Peyer's patch (tissue), 4 donors: ENCODE measurements around the gene ZFP36L2. TPM values are rescaled to one million over a fixed set of nuclear protein-coding genes. Genes with fewer than 3 reads are reported as not detected.

Source experiments
- DNase-seq, 3 donors: peaks; one replicate each; pipeline ENCODE4 v3.0.0-alpha.2; 2017 to 2019
- H3K27ac ChIP-seq, 4 donors: fragments of 200-600 bp; sonication (generic); one replicate each; pipeline ENCODE4 v1.5.1; 2016 to 2019
- H3K27me3 ChIP-seq, 2 donors: fragments of 200-600 bp; sonication (generic); one replicate each; pipeline ENCODE4 v1.5.1; 2019
- H3K36me3 ChIP-seq, 3 donors: fragments of 200-600 bp; sonication (generic); one replicate each; pipeline ENCODE4 v1.5.1; 2016 to 2019
- H3K4me1 ChIP-seq, 4 donors: fragments of 200-600 bp; sonication (generic); one replicate each; pipeline ENCODE4 v1.5.1; 2016 to 2019
- H3K4me3 ChIP-seq, 4 donors: fragments of 200-600 bp; sonication (generic); 1 replicate in 3 of 4; 2 replicates in 1 of 4; pipeline ENCODE4 v1.5.1; 2016 to 2019; ENCODE audit warnings: mild to moderate bottlenecking in 1 of 4
- H3K9me3 ChIP-seq, 4 donors: fragments of 200-600 bp; sonication (generic); one replicate each; pipeline ENCODE4 v1.5.1; 2016 to 2019; ENCODE audit warnings: mild to moderate bottlenecking in 1 of 4
- POLR2A ChIP-seq, 2 donors: fragments of 450-650 bp; IDR thresholded peaks; one replicate each; pipeline ENCODE4 v1.5.1; 2017; ENCODE audit warnings: antibody characterized with exemption in 2 of 2, mild to moderate bottlenecking in 2 of 2, moderate library complexity in 2 of 2
- total RNA-seq, 4 donors: library from RNA; depleted of rRNA; stranded (reverse); fragments of >200 nt; gene quantifications; one replicate each; pipeline ENCODE4 v1.1.0, GENCODE V29; 2016
- TF ChIP-seq, protein P1 (sequence below), 6 experiments: fragments of 450-650 bp in 4 of 6; fragments of 200-600 bp in 2 of 6; sonication (generic) in 1 of 6; IDR thresholded peaks; one replicate each; pipeline ENCODE4 v1.5.1; 2017 to 2019; ENCODE audit warnings: antibody characterized with exemption in 6 of 6, mild to moderate bottlenecking in 3 of 6, moderate library complexity in 1 of 6

ZFP36L2 gene
- total RNA-seq, 4 donors from 2014 or later: 90.4 to 227 (median 148) TPM

DNA sequence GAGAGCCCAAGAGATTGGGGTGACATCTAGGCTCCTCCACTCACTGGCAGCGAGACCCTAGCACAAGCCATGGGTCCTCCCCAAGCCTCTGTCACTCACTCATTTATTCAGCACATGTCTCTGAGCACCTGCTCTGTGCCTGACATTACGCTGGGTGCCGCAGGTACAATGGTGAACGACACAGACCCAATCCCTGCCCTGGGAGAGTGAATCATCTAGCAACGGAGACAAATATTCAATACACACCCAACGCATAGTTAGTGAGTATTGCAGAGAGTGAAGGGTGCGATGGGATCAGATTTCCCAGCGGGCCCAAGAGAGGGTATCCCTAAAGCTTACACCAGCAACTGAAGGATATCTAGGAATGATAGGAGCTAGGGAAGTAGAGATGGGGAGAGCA, 45.5 kb downstream of the ZFP36L2 start:
- DNase-seq: no peak
- H3K27ac ChIP-seq: peak overlapping the region in 1 of 4 donors; percentile 40
- peaks cover 6 to 42% (median 15%) of the 10 kb centered on the region in 4 donors for H3K4me1 ChIP-seq

DNA sequence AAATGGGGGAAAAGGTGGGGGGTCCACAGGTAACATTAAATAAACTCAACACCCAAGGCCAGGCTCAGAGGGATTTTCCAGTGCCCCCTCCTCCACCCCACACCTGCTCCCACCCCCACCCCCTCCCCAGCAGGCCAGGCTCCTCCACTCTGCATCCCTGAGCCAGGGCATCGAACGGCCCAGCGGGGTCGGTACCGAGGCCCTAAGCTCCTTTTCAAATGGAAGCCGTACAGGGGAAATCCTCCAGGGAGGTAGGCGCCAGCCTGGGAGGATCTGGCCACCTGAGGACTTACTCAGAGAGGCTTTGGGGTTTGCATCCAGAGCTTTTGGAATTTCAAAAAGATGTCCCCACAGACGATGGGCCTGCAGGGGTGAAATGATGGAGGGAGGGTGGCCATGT, 46.5 kb downstream of the ZFP36L2 start:
- no peak overlapping the region for H3K4me3 ChIP-seq
- TF ChIP-seq, protein P1, sequence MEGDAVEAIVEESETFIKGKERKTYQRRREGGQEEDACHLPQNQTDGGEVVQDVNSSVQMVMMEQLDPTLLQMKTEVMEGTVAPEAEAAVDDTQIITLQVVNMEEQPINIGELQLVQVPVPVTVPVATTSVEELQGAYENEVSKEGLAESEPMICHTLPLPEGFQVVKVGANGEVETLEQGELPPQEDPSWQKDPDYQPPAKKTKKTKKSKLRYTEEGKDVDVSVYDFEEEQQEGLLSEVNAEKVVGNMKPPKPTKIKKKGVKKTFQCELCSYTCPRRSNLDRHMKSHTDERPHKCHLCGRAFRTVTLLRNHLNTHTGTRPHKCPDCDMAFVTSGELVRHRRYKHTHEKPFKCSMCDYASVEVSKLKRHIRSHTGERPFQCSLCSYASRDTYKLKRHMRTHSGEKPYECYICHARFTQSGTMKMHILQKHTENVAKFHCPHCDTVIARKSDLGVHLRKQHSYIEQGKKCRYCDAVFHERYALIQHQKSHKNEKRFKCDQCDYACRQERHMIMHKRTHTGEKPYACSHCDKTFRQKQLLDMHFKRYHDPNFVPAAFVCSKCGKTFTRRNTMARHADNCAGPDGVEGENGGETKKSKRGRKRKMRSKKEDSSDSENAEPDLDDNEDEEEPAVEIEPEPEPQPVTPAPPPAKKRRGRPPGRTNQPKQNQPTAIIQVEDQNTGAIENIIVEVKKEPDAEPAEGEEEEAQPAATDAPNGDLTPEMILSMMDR (IDR thresholded peaks at IDR 0.05): no peak
- TF ChIP-seq POLR2A (IDR thresholded peaks at IDR 0.05): no peak
- no peak for DNase-seq
- H3K27me3 ChIP-seq: no peaks in the 10 kb centered on the region
- no peaks in the 10 kb centered on the region for H3K9me3 ChIP-seq
- H3K27ac ChIP-seq: peak overlapping the region; percentile 65 to 81 (median 74)
- H3K36me3 ChIP-seq: no peaks in the 10 kb centered on the region
- H3K4me1 ChIP-seq: peaks cover 6 to 36% (median 18%) of the 10 kb centered on the region in 4 donors

More for the DNA sequence above, 45.5 kb downstream of the ZFP36L2 start:
- H3K36me3 ChIP-seq: no peaks in the 10 kb centered on the region
- no peaks in the 10 kb centered on the region for H3K27me3 ChIP-seq
- TF ChIP-seq, protein P1 (IDR thresholded peaks at IDR 0.05): no peak
- TF ChIP-seq POLR2A (IDR thresholded peaks at IDR 0.05): no peak
- H3K4me3 ChIP-seq: no peak overlapping the region
- H3K9me3 ChIP-seq: no peaks in the 10 kb centered on the region

DNA sequence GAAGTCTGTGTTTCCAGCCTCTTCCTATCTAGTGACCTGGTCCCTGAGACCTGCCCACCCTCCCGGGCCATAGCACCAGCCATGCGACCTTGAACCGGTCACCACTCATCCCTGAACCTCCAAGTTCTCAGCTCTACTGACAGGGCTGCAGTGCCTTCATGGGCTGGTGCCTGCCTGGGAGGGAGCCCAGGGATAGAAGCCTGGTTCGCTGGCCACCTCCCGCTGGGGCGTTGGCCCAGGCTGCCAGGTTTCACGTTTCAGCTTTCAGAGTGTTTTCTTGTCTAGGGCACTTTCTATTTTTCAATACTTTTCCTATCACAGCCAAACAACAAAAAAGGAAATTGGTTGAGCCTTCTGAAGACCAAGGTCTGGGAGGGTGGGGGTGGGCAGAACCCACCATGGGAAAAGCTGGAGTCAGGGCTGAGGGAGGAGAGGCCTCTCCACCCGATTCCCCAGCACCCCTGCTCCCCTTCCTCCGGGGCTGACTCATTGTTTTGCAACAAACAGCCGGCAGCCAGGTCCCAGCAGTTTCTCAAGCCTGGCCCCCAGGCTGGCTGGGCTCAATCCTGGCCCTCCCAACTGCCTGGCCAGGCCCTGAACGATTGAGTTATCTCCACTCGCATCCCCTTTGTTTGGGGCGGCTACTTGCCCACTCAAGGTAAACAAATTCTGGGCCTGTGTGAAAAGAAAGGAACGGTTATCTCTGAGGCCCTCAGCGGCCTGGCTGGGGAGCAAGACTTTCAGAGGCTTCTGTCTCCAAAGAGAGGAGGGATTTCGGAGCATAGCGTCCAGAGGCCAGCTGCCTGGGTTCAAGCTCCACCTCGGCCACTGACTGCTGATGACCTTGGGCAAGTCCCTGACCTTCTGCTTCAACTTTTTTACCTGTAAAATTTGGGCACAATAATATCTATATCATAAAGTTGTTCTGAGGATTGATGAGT, 47.5 kb downstream of the ZFP36L2 start:
- peak in 2 of 3 donors; percentile 77 to 78 for DNase-seq
- TF ChIP-seq POLR2A (IDR thresholded peaks at IDR 0.05): no peak
- TF ChIP-seq, protein P1 (IDR thresholded peaks at IDR 0.05): no peak
- Histone ChIP-seq H3K36me3 (no peaks in the 10 kb centered on the region), H3K9me3 (no peaks in the 10 kb centered on the region), H3K27me3 (no peaks in the 10 kb centered on the region), H3K27ac (peak overlapping the region; percentile 65 to 81 (median 74)), H3K4me3 (no peak overlapping the region), H3K4me1 (peaks cover 7 to 37% (median 19%) of the 10 kb centered on the region in 4 donors)

DNA sequence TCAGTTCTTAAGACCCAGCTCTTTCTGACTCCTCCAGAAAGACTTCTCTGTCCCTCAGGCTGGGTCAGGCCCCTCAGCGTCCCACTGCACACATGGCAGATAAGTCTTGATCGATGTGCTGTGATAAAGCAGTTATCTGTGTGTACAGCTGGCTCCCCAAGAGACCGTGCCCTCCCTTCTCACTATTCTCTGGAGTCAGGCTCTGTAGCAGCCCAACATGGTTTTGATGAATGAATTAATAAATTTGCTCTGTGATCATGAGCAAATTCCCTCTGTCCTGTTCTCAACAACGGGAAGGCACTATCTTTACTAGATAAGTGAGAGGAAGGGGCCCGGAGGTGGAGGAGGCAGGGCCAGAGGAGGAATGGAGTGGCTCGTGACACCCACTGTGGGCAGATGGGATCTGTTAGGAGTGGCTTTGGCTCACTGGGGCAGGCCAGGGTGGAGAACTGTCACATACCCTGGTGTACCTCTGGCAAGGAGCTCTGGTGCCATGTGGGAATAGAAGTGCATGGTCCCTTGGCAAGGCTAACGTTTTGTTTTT, 48.3 kb downstream of the ZFP36L2 start:
- H3K9me3 ChIP-seq: no peaks in the 10 kb centered on the region
- H3K27me3 ChIP-seq: no peaks in the 10 kb centered on the region
- no peak overlapping the region for H3K4me3 ChIP-seq
- no peak for DNase-seq
- TF ChIP-seq, protein P1 (IDR thresholded peaks at IDR 0.05): no peak
- TF ChIP-seq POLR2A (IDR thresholded peaks at IDR 0.05): no peak
- H3K36me3 ChIP-seq: no peaks in the 10 kb centered on the region
- peaks cover 7 to 40% (median 26%) of the 10 kb centered on the region in 4 donors for H3K4me1 ChIP-seq
- H3K27ac ChIP-seq: peak overlapping the region; percentile 65 to 81 (median 74)

DNA sequence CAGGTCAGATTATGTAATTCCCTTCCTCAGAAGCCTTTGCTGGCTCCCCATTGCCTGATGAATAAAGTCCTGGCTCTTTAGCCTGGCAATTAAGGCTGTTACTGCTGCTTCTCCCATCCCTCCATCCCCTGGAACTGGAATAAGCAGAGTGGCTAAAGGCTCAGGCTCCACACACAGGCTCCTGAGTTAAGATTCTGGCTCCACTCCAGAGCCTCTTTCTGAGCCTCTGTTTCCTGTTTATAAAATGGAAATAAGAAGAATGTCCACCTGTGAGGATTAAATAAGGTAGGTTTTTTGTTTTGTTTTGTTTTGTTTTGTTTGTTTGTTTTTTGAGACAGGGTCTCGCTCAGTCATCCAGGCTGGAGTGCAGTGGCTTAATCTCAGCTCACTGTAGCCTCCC, 50.0 kb downstream of the ZFP36L2 start:
- Histone ChIP-seq H3K27me3 (no peaks in the 10 kb centered on the region), H3K4me1 (peaks cover 7 to 48% (median 26%) of the 10 kb centered on the region in 4 donors), H3K27ac (peak overlapping the region in 3 of 4 donors; percentile 36 to 91 (median 82)), H3K9me3 (no peaks in the 10 kb centered on the region), H3K36me3 (no peaks in the 10 kb centered on the region), H3K4me3 (no peak overlapping the region)
- no peak for DNase-seq
- TF ChIP-seq POLR2A (IDR thresholded peaks at IDR 0.05): no peak
- TF ChIP-seq, protein P1 (IDR thresholded peaks at IDR 0.05): no peak
